Activated CD4-positive, CD25-positive, alpha-beta regulatory T cell (primary cell): ENCODE results near the gene NPAS1.

Experiments used
- DNase-seq, 4 experiments: peaks; one replicate each; lab custom pipeline; 2025; lab: John Stamatoyannopoulos, UW

The NPAS1 gene

GRCh38 chr19:47020992-47021496, 1.4 kb downstream of the NPAS1 start:
- DNase-seq, result no peak

DNA sequence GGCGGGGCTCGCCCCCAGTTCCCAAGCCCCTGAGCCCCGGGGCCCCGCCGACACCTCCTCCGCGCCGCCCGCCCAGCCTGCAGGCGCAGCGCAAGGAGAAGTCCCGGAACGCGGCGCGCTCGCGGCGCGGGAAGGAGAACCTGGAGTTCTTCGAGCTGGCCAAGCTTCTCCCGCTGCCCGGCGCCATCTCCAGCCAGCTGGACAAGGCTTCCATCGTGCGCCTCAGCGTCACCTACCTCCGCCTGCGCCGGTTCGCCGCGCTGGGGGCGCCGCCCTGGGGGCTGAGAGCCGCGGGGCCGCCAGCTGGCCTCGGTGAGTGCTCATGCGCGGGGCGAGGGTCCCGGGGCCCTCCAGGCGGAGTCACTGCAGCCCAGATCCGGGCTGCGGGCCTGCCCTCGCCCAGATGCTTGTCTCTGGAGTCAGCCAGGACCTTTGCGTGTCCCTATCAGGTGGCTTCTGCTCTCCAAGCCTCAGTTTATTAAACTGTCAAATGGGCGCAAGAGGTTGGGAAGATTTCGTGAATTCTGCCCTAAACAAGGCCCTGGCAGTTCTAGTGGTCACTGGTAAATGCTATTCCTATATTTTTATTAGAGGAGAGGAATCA, 2.0 kb downstream of the NPAS1 start:
- DNase-seq, result no peak

DNA sequence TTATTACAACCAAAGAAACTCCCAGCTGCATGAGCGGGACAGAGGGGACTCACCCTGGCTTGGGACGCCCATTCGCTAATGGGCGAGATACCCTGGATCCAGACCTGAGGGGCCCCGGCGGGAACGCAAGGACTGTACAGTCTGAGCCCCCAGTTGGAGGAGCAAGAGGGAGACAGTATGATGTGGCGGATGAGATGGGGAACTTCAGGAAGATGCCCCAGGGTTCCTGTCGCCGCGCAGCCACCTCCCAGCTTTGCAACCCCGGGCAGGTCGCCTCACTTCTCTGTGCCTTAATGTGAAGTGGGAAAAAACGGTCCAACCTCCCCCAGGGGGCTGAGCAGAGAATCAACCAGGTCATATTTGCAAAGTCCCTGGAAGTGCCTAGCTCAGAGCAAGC, 2.5 kb downstream of the NPAS1 start:
- DNase-seq, result no peak

- DNase-seq, result no peak
Observed at GRCh38 chr19:47022541-47023447, 3.2 kb downstream of the NPAS1 start.

DNA sequence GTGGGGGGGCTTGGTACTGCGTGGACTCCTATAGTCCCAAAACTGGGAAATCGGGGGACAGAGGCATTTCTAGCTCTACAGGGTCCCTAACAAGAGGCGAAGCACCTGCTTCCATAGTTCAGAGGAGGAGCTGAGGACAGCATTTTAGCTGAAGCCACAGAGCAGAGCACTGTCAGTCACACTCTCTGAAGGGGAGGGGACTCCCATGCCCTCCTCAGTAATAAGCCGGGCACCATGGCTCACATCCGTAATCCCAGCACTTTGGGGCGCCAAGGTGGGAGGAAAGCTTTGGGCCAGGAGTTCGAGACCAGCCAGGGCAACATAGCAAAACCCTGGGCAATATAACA, 3.8 kb downstream of the NPAS1 start:
- DNase-seq, result no peak

DNA sequence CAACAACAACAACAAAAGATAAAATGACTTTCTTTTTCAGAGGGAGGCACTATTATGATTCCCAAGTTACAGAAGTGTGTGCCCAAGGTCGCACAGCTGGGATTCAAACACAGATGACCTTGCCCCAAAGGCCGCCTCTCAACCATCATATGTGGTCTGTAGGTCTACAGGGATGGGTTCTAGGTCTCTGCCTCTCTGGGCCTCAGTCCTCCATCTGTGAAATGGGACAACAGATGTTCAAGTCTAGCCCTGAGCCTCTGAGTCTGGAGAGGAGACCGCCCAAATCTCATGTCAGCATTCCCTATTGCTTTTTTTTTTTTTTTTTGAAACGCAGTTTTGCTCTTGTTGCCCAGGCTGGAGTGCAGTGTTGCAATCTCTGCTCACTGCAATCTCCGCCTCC, 4.9 kb downstream of the NPAS1 start:
- DNase-seq, result no peak

- no peak for DNase-seq
Observed at GRCh38 chr19:47026156-47026555, 6.5 kb downstream of the NPAS1 start.

- no peak for DNase-seq
Observed at GRCh38 chr19:47026889-47027288, 7.3 kb downstream of the NPAS1 start.

DNA sequence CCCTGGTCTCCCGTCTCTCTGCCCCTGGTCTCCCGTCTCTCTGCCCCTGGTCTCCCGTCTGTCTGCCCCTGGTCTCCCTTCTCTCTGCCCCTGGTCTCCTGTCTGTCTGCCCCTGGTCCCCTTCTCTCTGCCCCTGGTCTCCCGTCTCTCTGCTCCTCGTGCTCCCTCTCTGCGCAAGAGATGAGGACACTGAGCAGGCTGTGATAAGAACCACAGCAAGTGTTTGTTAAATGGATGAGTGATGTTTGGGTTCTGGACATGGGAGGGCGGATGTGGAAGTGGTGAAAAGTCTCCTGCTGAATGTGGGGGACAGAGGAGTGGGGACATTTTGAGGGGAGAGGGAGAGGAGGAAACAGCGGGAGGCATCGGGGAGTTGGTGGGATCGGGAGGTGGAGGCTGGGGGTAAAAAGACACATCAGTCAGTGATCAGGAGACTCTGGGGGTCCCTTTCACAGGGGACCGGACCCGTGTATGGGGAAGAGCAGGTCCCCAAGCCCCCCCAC, 8.0 kb downstream of the NPAS1 start:
- no peak for DNase-seq

DNA sequence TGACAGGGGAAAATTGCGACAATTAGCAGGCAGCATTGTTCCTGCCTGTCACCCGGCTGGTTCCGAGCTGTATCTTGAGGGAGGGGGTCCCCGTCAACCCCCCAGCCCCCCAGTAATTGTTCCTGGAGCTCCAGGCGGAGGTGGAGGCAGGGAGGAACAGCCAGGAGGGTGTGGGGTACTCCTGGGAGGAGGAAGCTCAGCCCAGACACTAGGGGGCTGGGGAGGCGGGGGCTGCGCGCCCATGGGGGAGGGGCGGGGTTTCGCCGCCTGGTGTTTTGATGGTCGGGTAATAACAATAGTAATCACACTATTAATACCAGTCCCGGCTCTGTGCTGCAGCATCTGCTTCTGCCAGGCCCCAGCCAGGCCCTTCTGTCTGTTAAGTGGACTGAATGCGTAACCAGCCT, 8.6 kb downstream of the NPAS1 start:
- DNase-seq, result no peak

- DNase-seq, result peak; percentile 38 to 57 (median 46)
Observed at GRCh38 chr19:47032171-47032811, 12.7 kb downstream of the NPAS1 start.

DNA sequence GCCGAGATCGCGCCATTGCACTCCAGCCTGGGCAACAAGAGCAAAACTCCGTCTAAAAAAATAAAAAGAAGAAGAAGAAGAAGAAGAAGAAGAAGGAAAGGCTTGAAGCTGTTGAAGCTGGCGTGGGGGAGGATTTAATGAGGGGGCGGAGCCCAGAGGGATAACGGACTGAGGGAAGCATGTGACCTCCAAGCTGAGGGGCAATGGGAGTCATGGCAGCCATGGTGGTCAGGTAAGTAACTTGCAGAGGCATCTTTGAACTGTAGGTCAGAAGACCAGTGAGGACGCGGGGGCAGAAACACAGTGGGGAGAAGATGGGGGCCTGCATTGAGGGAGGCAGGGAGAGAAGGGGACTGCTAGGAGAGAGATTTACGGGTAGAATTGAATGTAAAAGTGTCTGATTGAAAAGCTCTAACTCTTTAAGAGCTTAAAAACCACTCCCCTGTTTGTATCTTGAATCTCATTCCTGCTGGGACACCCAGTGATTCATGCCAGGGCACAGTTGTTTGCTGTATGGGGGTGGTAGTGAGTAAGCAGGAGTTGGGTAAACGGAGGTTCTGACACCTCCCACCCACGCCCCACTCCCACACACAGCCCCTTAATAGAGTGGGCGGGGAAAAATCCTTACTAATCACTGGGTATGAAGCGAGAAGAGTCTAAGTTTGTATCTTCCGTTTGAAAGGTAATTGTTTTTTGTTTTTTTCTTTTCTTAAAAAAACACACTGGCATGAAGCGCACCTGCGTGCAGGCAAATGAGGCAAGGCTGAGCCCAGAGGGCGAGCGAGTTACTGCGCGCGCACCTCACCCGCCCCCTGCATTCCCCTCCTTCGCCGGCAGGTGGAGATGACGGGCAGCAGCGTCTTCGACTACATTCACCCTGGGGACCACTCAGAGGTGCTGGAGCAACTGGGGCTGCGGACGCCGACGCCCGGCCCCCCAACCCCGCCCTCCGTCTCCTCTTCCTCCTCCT, 15.8 kb downstream of the NPAS1 start:
- DNase-seq, result peak; percentile 76 to 96 (median 90)

DNA sequence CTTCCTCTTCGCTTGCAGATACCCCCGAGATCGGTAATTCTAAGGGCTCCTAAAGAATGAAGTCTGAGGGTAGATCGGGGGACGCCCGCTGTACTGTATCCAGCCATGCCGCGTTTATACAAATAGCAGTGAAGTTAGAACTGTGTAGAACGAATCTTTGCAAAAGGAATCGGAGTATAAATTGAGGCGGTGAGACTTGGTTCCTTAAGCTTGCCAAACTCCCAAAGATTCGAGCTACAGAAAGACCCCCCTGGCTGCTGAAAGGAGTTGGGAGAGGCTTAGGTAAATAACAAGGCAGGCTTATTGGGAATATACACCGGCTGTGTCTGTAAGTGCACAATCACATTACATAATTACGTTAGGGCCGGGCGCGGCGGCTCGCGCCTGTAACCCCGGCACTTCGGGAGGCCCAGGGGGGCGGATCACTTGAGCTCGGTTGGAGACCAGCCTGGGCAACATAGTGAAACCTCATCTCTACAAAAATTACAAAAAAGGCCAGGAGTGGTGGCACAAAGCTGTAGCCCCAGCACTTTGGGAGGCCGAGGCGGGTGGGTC, 16.5 kb downstream of the NPAS1 start:
- DNase-seq, result no peak

DNA sequence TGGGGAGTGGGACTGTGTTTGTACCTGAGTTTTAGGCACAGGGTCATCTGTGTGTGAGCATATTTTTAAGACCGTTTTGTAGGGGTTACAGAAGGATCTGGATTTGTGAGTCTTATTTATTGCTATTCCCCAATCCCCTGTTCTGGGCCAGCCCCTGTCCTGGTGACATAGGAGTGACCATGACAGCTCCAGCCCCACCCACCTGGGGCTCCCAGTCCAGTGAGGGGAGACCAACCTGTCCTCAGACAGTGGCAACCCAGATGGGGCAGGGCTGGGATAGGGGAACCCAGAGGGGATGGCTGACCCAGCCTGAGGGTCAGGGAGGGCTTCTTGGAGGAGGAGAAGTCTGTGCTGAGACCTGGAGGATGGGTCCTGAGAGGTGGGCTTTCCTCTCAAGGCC, 18.1 kb downstream of the NPAS1 start:
- no peak for DNase-seq

DNA sequence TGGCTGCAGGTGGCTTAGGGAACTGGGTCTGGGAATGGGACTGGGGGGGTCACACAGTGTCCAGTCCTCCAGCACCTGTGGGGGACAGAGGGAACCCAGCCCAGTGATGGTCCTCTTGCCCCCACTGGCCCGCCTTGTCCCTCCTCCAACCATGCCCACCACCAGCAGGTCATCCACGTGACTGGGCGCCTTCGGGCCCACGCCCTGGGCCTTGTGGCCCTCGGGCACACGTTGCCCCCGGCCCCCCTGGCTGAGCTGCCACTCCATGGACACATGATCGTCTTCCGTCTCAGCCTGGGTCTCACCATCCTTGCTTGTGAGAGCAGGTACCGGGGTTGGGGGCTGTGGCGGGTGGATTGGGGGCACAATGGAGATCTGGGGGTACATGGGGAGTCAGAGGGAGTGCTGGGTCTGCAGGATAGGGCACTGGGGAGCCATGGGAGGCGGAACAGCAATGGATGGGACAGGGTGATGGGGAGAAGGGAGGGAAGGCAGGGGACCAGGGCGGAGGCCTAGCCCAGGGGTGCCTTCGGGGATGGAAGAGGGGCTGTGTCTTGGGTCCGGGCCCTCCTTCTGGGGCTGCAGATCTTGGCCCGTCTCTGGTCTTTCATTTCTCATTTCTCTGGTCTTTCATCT, 19.7 kb downstream of the NPAS1 start:
- no peak for DNase-seq

DNA sequence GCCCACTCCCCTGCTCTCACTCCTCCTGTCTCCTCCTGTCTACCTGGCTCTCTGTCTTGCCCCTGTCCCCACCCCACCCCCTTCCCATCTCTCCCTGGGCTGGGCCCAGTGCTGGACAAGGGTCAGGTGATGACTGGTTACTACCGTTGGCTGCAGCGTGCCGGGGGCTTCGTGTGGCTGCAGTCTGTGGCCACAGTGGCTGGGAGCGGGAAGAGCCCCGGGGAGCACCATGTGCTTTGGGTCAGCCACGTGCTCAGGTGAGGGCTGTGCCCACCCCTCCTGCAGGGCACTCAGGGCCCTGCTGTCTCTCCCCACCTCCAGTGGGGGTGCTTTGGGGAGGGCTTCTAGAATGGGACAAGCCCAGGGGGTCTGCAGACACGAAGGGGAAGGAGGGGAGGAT, 21.2 kb downstream of the NPAS1 start:
- no peak for DNase-seq

GRCh38 chr19:47044946-47045866, 25.6 kb downstream of the NPAS1 start:
- DNase-seq, result no peak

DNA sequence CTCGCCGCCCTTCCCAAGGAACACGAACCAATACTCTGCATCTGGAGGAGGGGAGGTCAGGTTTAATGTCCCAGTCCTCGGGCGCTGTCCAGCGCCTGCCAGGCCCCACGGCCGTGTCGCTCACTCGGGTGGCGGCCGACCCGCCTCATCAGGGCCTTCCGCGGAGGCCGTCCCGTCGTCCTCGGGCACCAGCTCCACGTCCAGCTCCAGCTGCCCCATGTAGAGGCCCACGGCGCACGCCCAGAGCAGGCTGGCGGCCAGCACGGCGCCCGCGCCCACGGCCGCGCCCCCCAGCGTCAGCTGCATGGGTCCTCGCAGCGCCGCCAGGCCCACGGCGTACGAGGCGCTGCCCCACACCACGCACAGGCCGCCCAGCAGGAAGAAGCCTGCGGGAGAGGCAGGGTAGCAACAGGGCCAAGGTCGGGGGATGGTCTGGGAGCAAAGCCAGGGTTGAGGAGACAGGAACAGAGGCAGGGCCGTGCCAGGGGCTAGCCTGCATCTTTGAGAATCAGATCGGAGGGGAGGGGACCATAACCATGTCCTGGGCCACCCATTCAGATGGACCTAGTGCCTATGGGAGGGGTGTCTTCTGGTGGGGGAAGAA, 26.3 kb downstream of the NPAS1 start:
- DNase-seq, result no peak

DNA sequence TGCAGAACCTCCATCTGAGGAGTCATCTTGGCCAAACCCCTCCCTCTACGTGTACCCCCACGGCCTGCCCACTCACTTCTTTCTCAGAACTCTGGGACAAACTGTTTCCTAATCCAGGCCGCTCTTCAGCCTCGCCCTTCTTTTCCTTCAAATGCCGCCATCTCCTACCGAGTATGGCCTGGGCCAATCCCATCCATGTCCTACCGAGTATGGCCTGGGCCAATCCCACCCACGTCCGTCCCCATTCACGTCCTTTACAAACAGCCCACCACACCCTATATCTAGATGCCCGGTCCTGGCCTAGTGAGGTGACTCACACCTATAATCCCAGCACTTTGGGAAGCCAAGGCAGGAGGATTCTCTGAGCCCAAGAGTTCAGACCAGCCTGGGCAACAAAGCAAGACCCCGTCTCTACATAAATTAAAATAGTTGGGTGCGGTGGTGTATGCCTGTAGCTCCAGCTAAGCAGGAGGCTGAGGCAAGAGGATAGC, 27.7 kb downstream of the NPAS1 start:
- DNase-seq, result no peak
